ENCODE results near the gene GAS6. TPM values are rescaled to one million over a fixed set of nuclear protein-coding genes. Genes with fewer than 3 reads are reported as not detected.
A peak's percentile ranks its signal among the peaks of the same experiment; 100 is the strongest.

GAS6 gene
- total RNA-seq, 2 experiments from 2014 or later, result 1.7 to 3.2 TPM

DNA sequence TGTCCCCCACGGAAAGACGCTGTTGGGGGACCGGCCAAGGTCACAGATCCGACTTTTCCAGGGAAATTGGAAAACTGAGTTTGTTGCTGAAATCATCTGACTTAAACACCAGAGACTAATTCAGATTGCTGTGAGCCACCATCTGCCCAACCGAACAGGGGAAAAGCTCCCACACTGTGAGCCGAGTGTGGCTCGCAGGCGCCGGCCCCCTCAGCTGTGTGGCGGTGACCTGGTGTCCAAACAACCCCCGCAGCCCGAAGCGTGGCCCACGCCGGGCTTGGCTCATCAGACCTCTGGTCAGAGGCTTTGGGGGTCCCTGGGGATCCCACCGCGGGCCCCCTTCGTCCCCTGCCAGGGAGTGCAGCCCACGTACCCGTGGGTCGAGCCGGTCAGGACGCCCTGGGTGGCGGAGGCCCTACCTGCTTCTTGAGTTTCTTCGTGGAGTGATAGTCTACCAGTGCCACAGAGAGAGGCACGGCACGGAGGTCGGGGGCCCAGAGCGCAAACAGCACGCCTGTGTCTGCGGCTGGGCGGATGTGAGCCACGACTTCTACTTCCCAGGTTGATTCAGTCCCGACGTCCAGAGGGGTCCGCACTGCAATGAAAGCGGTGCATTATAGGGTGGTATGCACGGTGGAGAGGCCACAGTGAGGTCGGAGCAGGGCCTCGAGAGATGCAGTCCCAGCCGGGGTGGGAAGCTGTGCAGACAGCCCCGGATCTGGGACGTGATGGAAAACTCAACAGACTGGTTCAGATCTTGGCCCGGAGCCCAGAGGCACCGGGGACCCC, 40.7 kb downstream of the GAS6 start:
- intact Hi-C loops (cut with micrococcal nuclease), result no loop called here
- Mint-ChIP-seq H3K36me3 (ENCODE audit: low read depth) (peaks cover 5% of the 10 kb centered on the region), H3K27me3 (ENCODE audit: low read depth) (no peaks in the 10 kb centered on the region), H3K27ac (no peak overlapping the region), H3K4me3 (no peak overlapping the region), H3K9me3 (no peaks in the 10 kb centered on the region), H3K4me1 (ENCODE audit: low read depth) (no peaks in the 10 kb centered on the region)
- no peak for DNase-seq
- CTCF ChIA-PET, result no interaction called here

DNA sequence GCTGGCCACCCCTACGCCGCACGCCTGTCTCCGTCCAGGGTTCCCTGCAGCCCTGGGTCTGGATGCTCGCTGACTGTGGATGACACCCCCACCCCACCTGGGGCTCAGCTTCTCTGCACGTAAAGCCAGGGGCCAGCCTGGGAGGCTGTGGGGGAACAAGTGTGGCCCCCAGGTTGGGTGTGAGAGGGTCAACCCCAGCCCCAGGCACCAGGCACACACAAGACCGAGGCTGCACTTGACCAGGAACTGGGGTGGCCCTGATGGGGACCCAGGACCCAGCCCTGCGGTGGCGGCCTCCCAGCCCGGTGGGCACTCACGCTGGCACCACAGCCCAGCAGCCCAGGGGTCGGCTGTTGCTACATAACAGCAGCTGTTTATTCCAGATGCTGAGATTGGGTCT, 41.6 kb downstream of the GAS6 start:
- Mint-ChIP-seq H3K4me3 (no peak overlapping the region), H3K27ac (no peak overlapping the region), H3K36me3 (ENCODE audit: low read depth) (peaks cover 5% of the 10 kb centered on the region), H3K27me3 (ENCODE audit: low read depth) (no peaks in the 10 kb centered on the region), H3K4me1 (ENCODE audit: low read depth) (peaks cover 4% of the 10 kb centered on the region), H3K9me3 (no peaks in the 10 kb centered on the region)
- DNase-seq, result no peak
- intact Hi-C loops (cut with micrococcal nuclease), result no loop called here
- CTCF ChIA-PET, result interaction anchor here (0.5 kb wide), 1 partner anchor 427 kb away, joined by 7 read pairs; no protein-coding TSS in a partner anchor

DNA sequence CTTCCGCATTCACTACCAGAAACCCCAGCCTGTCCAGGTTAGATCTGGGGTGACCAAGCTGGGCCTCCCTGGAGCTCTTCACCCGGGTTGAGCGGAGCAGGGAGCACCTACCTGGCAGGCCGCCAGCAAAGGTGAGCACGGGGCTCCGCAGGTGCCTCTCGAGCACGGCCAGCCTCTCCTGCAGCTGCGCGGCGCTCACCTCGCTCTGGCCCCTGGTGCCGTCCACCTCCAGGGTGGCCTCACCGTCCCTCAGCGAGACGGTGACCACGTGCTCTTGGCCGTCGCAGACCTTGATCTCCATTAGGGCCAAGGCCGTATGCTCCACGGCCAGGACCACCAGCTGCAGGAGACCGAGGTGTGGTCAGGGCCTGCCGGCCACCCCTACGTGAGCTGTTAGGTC, 42.0 kb downstream of the GAS6 start:
- H3K4me1 Mint-ChIP-seq (ENCODE audit: low read depth), result peaks cover 6% of the 10 kb centered on the region
- DNase-seq, result no peak

DNA sequence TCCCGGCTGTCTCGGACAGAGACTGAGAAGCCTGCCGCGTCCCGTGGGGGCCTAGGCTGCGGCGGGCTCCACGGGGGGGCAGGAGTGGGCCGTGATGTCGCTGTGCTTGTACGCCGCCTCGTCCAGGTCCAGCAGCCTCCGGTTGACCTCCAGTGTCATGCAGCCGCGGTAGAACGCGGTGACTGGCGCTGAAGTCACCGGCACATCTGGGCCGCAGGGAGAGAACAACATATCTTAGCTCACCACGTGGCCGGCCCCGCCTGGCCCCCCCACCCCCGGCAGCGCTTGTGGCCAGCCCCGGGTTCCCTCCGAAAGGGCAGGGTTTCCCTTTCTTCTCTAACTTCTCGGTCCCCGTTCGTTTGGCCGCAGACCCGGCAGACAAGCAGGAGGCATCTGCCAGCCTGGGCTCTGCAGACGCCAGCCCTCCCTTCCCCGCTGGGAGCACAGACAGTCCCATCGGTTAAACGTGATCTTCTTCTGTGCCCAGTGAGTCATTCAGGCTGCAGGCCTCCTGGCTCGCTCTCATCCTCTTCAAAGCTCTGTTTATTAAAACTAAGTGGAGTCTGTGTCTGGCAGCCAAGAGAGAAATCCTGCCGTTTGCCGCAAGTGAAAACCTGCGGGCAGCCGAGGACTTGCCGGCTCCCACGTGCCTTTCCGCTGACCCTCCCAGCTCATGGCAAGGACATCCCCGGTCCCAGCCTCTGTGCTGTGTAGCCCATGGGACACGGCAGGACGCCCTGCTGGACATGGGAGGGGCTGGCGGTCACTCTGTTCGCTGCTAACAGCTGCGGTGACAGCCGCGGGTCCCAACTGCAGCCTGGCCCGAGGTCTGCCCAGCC, 42.8 kb downstream of the GAS6 start:
- H3K27me3 Mint-ChIP-seq (ENCODE audit: low read depth), result no peaks in the 10 kb centered on the region
- H3K9me3 Mint-ChIP-seq, result no peaks in the 10 kb centered on the region
- no peak overlapping the region for H3K27ac Mint-ChIP-seq
- H3K36me3 Mint-ChIP-seq (ENCODE audit: low read depth), result peaks cover 6% of the 10 kb centered on the region
- peaks cover 14% of the 10 kb centered on the region for H3K4me1 Mint-ChIP-seq (ENCODE audit: low read depth)
- H3K4me3 Mint-ChIP-seq, result no peak overlapping the region
- DNase-seq, result no peak
- CTCF ChIA-PET, result no interaction called here
- intact Hi-C loops (cut with micrococcal nuclease), result no loop called here

More for the DNA sequence above, 42.0 kb downstream of the GAS6 start:
- Mint-ChIP-seq H3K4me3 (no peak overlapping the region), H3K27me3 (ENCODE audit: low read depth) (no peaks in the 10 kb centered on the region), H3K36me3 (ENCODE audit: low read depth) (peaks cover 5% of the 10 kb centered on the region), H3K9me3 (no peaks in the 10 kb centered on the region), H3K27ac (no peak overlapping the region)
- CTCF ChIA-PET, result interaction anchor here (0.5 kb wide), 1 partner anchor 427 kb away, joined by 7 read pairs; no protein-coding TSS in a partner anchor
- intact Hi-C loops (cut with micrococcal nuclease), result no loop called here

DNA sequence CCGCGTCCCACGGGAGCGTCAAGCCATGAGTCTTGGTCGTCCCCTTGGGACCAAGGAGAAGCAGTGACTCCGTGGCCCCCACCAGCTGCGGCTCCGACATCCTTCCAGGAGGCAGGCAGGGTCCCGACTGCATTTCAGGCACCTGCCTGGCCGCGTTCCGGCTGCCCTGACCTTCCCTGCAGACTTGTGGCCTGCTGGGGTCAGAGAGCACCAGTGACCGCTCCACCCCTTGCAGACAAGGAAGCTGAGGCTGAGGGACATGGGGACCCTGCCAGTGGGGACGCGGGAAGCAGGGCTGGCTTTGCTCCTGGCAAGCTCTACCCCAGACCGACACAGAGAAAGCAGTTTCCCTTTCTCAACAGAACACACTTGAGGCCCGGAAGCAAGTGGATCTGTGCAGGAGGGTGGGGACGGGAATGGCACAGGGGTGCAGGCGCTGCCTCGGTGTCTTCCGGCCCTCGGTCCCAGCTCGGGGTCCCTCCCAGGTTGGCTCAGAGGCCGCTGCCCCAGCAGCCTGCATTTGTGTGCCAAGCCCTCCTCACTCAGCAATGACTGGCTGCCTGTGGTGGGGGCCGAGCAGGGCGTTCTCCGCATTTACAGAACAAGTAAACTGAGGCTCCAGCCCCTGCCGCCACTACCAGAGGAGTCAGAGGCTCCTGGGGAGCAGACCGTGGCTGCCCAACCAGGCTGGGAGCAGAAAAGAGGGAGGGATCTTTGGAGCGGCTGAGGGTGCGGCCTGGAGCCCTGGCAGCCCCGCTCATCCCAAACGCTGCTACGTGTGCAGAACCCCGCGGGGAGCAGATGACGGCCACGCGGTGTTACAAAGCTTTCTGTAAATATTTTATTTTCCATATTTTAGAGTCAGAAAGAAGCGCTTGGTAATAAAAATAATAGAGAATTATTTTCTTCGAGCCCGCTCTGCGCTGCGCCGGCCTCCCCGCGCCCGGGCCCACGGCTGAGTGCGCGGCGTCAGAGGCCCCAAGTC, 43.9 kb downstream of the GAS6 start:
- Mint-ChIP-seq H3K27me3 (ENCODE audit: low read depth) (no peaks in the 10 kb centered on the region), H3K4me1 (ENCODE audit: low read depth) (peaks cover 21% of the 10 kb centered on the region), H3K27ac (no peak overlapping the region), H3K9me3 (no peaks in the 10 kb centered on the region), H3K36me3 (ENCODE audit: low read depth) (peaks cover 8% of the 10 kb centered on the region), H3K4me3 (no peak overlapping the region)
- CTCF ChIA-PET, result no interaction called here
- no peak for DNase-seq
- intact Hi-C loops (cut with micrococcal nuclease), result loop anchor here (5.0 kb wide), 1 partner anchor 127 kb away; no protein-coding TSS in a partner anchor

DNA sequence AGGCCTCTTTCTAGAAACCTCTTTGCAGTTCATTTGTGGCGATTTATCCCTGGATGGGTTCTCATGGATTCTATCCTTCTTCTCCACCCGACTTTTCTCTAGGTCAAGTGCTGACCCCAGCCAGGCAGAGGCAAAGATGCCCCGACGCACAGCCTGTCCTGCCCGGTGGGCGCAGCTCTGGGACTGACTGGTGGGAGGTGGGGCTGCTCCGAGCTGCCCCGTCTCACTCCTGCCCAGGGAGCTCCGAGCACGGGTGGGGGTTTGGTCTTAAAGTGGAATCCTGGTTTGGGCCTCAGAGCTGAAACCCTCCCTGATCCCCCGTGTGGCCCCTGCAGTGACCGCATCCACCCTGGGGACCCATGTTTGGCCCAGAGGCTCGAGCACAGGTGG, 44.5 kb downstream of the GAS6 start:
- H3K27ac Mint-ChIP-seq, result no peak overlapping the region
- CTCF ChIA-PET, result no interaction called here
- no peaks in the 10 kb centered on the region for H3K9me3 Mint-ChIP-seq
- no peak overlapping the region for H3K4me3 Mint-ChIP-seq
- intact Hi-C loops (cut with micrococcal nuclease), result loop anchor here (5.0 kb wide), 1 partner anchor 128 kb away; no protein-coding TSS in a partner anchor
- peaks cover 8% of the 10 kb centered on the region for H3K36me3 Mint-ChIP-seq (ENCODE audit: low read depth)
- H3K4me1 Mint-ChIP-seq (ENCODE audit: low read depth), result peaks cover 21% of the 10 kb centered on the region
- no peaks in the 10 kb centered on the region for H3K27me3 Mint-ChIP-seq (ENCODE audit: low read depth)
- DNase-seq, result no peak

DNA sequence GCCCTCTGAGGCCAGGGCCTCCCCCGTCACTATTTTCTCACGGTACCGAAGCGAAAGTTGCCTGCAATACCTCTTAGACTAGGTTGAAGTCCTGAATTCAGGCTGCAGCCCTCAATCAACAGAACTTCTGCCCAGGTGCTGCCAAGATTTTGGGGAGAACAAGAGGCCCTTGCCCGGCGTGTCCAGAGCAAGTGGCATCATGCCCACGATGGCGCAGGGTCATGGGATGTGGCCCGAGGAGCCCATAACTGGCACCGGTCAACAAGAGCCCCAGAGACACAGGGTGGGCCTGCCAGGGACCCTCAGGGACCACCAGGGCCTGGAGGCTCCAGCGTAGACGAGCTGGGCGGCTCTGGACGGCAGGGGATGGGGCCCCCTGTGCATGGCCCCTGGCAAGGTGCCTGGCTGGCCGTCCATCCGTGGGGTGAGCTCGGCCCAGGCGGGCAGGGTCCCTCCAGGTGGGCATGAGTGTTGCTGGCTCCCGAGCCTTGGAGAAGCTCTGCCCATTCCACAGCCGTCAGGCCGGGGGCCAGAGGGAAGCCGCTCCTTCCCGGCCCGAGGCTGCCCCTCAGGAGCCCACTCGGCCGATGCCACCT, 45.1 kb downstream of the GAS6 start:
- Mint-ChIP-seq H3K4me1 (ENCODE audit: low read depth) (peaks cover 21% of the 10 kb centered on the region), H3K27me3 (ENCODE audit: low read depth) (no peaks in the 10 kb centered on the region), H3K9me3 (no peaks in the 10 kb centered on the region), H3K36me3 (ENCODE audit: low read depth) (peaks cover 8% of the 10 kb centered on the region), H3K27ac (no peak overlapping the region), H3K4me3 (no peak overlapping the region)
- intact Hi-C loops (cut with micrococcal nuclease), result loop anchor here (5.0 kb wide), 1 partner anchor 129 kb away; no protein-coding TSS in a partner anchor
- no peak for DNase-seq
- CTCF ChIA-PET, result no interaction called here

DNA sequence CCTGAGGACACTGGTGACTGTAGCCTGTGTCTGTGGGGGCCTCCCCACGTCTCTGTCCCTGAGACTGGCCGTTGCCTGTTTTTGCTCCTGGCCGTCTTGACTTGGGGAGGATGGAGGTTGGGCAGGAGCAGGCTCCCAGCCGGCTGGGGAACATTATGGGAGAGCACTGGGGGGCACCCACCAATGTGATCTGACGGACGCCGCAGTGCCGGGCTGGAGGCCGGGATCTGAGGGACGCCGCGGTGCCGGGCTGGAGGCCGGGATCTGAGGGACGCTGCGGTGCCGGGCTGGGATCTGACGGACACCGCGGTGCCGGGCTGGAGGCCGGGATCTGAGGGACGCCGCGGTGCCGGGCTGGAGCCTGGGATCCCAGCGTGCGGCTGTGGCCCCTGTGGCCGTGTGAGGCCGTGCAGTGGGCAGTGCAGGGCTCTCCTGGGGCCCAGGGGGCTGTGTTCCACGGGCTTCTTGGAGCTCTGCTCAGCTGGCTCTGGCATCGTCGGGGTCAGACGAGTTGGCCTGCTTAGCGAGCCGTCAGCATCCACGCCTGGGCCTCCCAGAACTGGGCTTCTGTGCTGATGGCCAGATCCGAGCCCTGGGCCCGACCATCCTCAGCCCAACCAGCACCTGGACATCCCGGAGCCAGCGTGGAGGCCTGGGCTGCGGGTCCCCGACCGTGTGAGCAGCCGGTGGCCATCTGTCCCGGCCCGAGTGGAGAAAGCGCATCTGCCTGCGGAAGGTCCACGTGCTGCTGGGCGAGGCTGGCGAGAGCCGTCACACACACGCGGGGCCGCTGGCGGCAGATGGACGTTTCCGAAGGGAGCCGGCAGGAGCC, 45.8 kb downstream of the GAS6 start:
- no peak for DNase-seq
- no peaks in the 10 kb centered on the region for H3K9me3 Mint-ChIP-seq
- H3K4me1 Mint-ChIP-seq (ENCODE audit: low read depth), result peaks cover 21% of the 10 kb centered on the region
- no peak overlapping the region for H3K27ac Mint-ChIP-seq
- no peaks in the 10 kb centered on the region for H3K27me3 Mint-ChIP-seq (ENCODE audit: low read depth)
- peaks cover 8% of the 10 kb centered on the region for H3K36me3 Mint-ChIP-seq (ENCODE audit: low read depth)
- CTCF ChIA-PET, result no interaction called here
- intact Hi-C loops (cut with micrococcal nuclease), result loop anchor here (1.0 to 5.0 kb wide), 5 partner anchors 45 to 408 kb away; no protein-coding TSS in a partner anchor
- no peak overlapping the region for H3K4me3 Mint-ChIP-seq

DNA sequence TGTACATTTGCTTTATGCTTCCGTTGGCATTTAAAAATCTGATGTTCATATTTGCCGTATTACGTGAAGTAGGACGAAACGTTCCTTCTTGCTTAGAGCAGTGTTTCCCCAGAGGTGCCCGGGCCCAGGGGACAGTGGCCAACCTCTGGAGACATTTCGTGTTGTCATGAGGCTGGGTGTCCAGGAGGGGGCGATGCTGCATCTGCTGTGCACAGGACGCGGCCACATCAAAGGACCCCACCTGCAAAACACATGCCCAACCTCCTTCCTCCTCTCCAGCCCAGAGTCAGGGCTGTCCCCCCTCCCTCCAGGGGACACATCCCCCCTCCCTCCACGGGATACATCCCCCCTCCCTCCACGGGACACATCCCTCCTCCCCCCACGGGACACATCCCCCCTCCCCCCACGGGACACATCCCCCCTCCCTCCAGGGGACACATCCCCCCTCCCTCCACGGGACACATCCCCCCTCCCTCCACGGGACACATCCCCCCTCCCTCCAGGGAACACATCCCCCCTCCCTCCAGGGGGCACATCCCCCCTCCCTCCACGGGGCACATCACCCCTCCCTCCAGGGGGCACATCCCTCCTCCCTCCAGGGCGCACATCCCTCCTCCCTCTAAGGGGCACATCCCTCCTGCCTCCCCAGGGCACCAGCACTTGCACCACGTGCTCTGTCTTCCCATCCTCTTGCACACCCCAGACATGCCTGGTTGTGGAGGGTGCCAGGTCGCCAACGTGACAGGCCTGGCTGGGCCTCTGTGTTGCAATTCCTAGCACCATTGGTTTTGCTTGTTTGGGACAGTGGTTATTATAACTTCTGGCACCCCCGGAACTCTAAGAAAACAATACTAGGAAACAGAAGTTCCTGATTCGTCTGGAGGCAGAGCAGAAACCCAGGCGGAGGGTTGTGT, 46.7 kb downstream of the GAS6 start:
- Mint-ChIP-seq H3K4me3 (peak overlapping the region; percentile 91), H3K9me3 (no peaks in the 10 kb centered on the region), H3K4me1 (ENCODE audit: low read depth) (peaks cover 21% of the 10 kb centered on the region), H3K27me3 (ENCODE audit: low read depth) (no peaks in the 10 kb centered on the region), H3K36me3 (ENCODE audit: low read depth) (peaks cover 6% of the 10 kb centered on the region), H3K27ac (no peak overlapping the region)
- CTCF ChIA-PET, result interaction anchor here (0.9 kb wide), 1 partner anchor 409 kb away, joined by 3 read pairs; no protein-coding TSS in a partner anchor
- peak; percentile 94 for DNase-seq
- intact Hi-C loops (cut with micrococcal nuclease), result loop anchor here (1.0 to 5.0 kb wide), 5 partner anchors 46 to 409 kb away; no protein-coding TSS in a partner anchor

DNA sequence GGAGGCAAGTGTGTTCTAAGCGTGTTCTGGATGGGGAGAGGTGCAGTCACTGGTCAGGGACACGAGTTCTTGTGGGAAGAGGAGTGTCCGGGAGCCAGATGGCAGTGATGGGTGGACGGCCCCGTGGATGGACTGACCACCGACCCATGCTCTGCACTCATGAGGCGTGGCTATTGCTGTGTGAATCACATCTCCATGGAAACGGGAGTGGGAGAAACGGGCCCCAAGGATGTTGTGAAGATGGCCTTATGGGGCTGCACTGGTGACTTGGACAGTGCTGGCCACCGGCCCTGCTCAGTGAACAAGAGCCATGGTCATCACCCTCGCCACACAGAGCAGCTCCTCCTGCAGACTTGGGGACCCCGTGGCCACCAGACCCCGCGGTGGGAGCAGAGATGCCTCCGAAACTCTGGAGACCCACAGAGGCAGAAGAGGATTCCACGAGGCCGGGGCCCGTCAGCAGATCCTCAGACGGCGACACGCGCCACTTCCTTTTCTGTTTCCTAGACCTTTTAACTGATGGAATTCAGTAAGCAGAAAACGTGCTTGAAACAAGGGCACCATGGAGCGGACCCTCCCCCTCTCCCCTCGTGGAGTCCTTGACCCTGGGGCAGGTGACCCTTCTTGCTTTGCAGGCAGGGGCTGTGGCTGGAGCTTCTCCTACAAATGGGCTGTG, 47.5 kb downstream of the GAS6 start:
- no peak for DNase-seq
- H3K4me1 Mint-ChIP-seq (ENCODE audit: low read depth), result peaks cover 21% of the 10 kb centered on the region
- no peaks in the 10 kb centered on the region for H3K9me3 Mint-ChIP-seq
- H3K27me3 Mint-ChIP-seq (ENCODE audit: low read depth), result no peaks in the 10 kb centered on the region
- intact Hi-C loops (cut with micrococcal nuclease), result loop anchor here (2.0 to 5.0 kb wide), 3 partner anchors 88 to 294 kb away; no protein-coding TSS in a partner anchor
- H3K36me3 Mint-ChIP-seq (ENCODE audit: low read depth), result peaks cover 6% of the 10 kb centered on the region
- CTCF ChIA-PET, result interaction anchor here (0.9 kb wide), 1 partner anchor 410 kb away, joined by 3 read pairs; no protein-coding TSS in a partner anchor
- H3K4me3 Mint-ChIP-seq, result peak overlapping the region; percentile 91
- no peak overlapping the region for H3K27ac Mint-ChIP-seq

Measured in activated naive CD4-positive, alpha-beta T cell treated with anti-CD3 and anti-CD28 coated beads for 36 hours (primary cell).